ENCODE measurements around the gene ATP7B. TPM values are rescaled to one million over a fixed set of nuclear protein-coding genes. Genes with fewer than 3 reads are reported as not detected.

ATP7B gene
- total RNA-seq, 1 experiment from 2014 or later: 11.6 TPM

- ATAC-seq: no peak
- POLR2A ChIA-PET: interaction anchor here (0.6 kb wide), 1 partner anchor 397 kb away, joined by 5 read pairs; no protein-coding TSS in a partner anchor
- peaks cover 13% of the 10 kb centered on the region for H3K9me3 Mint-ChIP-seq
These were observed 37.3 kb upstream of the ATP7B start for GRCh38 chr13:52048516-52048915.

GRCh38 chr13:52047463-52047862 is 36.2 kb upstream of the ATP7B start:
- H3K27me3 Mint-ChIP-seq (ENCODE audit: low read depth): no peaks in the 10 kb centered on the region
- H3K4me3 Mint-ChIP-seq: no peak overlapping the region
- no peak overlapping the region for H3K27ac Mint-ChIP-seq
- ATAC-seq (no peak), DNase-seq (ENCODE audit: low spot score) (no peak)
- peaks cover 13% of the 10 kb centered on the region for H3K9me3 Mint-ChIP-seq
- peaks cover 15% of the 10 kb centered on the region for H3K4me1 Mint-ChIP-seq
- no peaks in the 10 kb centered on the region for H3K36me3 Mint-ChIP-seq
- no peak for TF ChIP-seq CREM (CRISPR knock-in tag; IDR thresholded peaks at IDR 0.05)
- TF ChIP-seq ZNF121 (CRISPR knock-in tag; IDR thresholded peaks at IDR 0.05): peak; percentile 51; the same call in 1 of the 2 replicates
- POLR2A ChIA-PET: no interaction called here
- CTCF ChIA-PET: no interaction called here

More at GRCh38 chr13:52048516-52048915, 37.3 kb upstream of the ATP7B start:
- Mint-ChIP-seq H3K4me1 (peaks cover 21% of the 10 kb centered on the region), H3K4me3 (no peak overlapping the region), H3K27me3 (ENCODE audit: low read depth) (no peaks in the 10 kb centered on the region), H3K27ac (no peak overlapping the region), H3K36me3 (no peaks in the 10 kb centered on the region)
- CTCF ChIA-PET: no interaction called here
- no peak for DNase-seq (ENCODE audit: low spot score)
- TF ChIP-seq ZNF423 (CRISPR knock-in tag; IDR thresholded peaks at IDR 0.05) (no peak), NFATC4 (CRISPR knock-in tag; IDR thresholded peaks at IDR 0.05) (no peak), FOXJ3 (CRISPR knock-in tag; IDR thresholded peaks at IDR 0.05; ENCODE audit: borderline replicate concordance) (no peak), SMAD4 (CRISPR knock-in tag; IDR thresholded peaks at IDR 0.05) (no peak), ZNF671 (CRISPR knock-in tag; IDR thresholded peaks at IDR 0.05) (no peak), ZNF232 (CRISPR knock-in tag; IDR thresholded peaks at IDR 0.05) (no peak)

- Mint-ChIP-seq H3K27me3 (ENCODE audit: low read depth) (no peaks in the 10 kb centered on the region), H3K4me1 (peaks cover 3% of the 10 kb centered on the region; the same call in 1 of the 2 replicates), H3K4me3 (no peak overlapping the region), H3K36me3 (no peaks in the 10 kb centered on the region), H3K27ac (no peak overlapping the region), H3K9me3 (peaks cover 6% of the 10 kb centered on the region)
- DNase-seq (ENCODE audit: low spot score) (no peak), ATAC-seq (no peak)
- ChIA-PET CTCF (no interaction called here), POLR2A (no interaction called here)
- TF ChIP-seq ATF6 (CRISPR knock-in tag; IDR thresholded peaks at IDR 0.05) (no peak), FOXJ3 (CRISPR knock-in tag; IDR thresholded peaks at IDR 0.05; ENCODE audit: borderline replicate concordance) (no peak), HMGXB4 (CRISPR knock-in tag; IDR thresholded peaks at IDR 0.05) (no peak), CREB1 (CRISPR knock-in tag; IDR thresholded peaks at IDR 0.05) (no peak), ZNF671 (CRISPR knock-in tag; IDR thresholded peaks at IDR 0.05) (no peak), FOXP4 (CRISPR knock-in tag; IDR thresholded peaks at IDR 0.05) (no peak), IRF1 (CRISPR knock-in tag; IDR thresholded peaks at IDR 0.05) (no peak), GABPB1 (CRISPR knock-in tag; IDR thresholded peaks at IDR 0.05) (no peak), ZSCAN18 (CRISPR knock-in tag; IDR thresholded peaks at IDR 0.05) (no peak), AR (CRISPR knock-in tag; IDR thresholded peaks at IDR 0.05) (no peak), PRDM15 (CRISPR knock-in tag; IDR thresholded peaks at IDR 0.05) (no peak), ZNF416 (CRISPR knock-in tag; IDR thresholded peaks at IDR 0.05) (no peak), SMAD4 (CRISPR knock-in tag; IDR thresholded peaks at IDR 0.05) (no peak)
These were observed 32.4 kb upstream of the ATP7B start for GRCh38 chr13:52043675-52044074.
